Astrocyte (in vitro differentiated cells and primary cell): ENCODE data around the gene SORT1.

ENCODE experiments used
- CTCF ChIP-seq: IDR thresholded peaks from 2 replicates; pipeline ENCODE4 v1.5.1; 2011; ENCODE audit warnings: low read depth, mild to moderate bottlenecking, inconsistent platforms, low read length, moderate library complexity; ENCODE audit not compliant: insufficient read depth
- EZH2 ChIP-seq: IDR thresholded peaks from 2 replicates; pipeline ENCODE4 v1.6.1; 2012; ENCODE audit warnings: mild to moderate bottlenecking, low read length, inconsistent platforms; ENCODE audit not compliant: insufficient read depth

DNA sequence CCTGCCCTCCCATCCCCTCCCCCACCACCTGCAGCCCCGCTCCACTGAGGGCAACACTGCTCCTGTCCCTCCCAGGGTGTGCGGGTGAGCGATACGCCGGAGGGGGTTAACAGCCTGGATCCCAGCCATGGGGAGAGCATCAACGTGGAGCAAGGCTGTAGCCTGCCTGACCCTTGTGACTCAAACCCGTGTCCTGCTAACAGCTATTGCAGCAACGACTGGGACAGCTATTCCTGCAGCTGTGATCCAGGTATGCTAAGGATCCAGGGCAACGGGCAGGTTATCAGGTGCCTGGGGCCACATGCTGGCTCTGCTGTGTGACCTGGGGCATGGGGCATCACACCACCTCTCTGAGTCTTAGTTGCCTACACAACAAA lies 133.4 kb downstream of the SORT1 start:
- no peak for TF ChIP-seq EZH2
- no peak for TF ChIP-seq CTCF
